Measurements from ENCODE around the gene CACNB4.
"Not testable (repeated sequence)": the region's sequence is repeated elsewhere in the genome, so short reads cannot be mapped to it uniquely, and the experiment has no call there.

CACNB4 gene

DNA sequence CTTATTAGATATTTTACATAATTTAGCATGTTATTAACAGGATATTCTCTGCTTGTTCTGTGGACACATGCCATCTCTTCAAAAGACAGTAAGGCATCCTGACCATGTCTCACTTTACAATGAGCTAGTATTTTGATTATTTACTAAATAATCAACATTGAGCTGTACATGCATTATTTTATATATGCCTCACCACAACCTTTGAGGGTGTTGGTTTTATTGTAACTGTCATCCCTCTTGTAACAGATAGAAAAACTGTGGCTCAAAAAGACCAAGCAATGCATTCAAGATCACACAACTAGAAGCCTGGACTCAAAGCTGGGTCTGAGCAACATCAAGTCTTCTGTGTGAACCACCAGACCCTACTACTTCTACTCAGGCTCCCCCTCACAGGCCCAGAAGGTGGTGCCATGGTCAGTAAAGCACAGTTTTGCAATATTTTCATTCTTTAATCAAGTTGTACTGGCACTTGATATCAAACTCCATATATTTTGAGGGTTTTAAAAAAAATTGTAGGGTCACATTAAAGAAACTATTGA, 165.5 kb downstream of the CACNB4 start:
- no peak for DNase-seq

DNA sequence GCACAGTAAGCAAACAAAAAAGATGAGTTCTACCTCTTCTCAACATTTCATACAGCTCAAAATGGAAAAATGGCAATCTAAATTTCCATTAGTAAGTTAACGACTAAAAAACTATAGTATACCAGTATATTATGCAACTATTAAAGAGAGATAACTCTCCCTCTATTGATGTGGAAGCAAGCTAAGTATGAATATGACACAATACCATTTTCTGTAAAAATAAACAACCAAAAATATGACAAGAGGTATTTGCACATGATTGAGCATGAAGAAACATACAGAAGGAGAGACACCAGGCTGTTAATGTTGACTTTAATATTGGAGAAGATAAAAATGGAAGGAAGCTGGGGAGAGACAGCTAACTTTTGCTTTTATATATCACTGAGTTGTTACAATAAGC, 167.1 kb downstream of the CACNB4 start:
- no peak for DNase-seq

DNA sequence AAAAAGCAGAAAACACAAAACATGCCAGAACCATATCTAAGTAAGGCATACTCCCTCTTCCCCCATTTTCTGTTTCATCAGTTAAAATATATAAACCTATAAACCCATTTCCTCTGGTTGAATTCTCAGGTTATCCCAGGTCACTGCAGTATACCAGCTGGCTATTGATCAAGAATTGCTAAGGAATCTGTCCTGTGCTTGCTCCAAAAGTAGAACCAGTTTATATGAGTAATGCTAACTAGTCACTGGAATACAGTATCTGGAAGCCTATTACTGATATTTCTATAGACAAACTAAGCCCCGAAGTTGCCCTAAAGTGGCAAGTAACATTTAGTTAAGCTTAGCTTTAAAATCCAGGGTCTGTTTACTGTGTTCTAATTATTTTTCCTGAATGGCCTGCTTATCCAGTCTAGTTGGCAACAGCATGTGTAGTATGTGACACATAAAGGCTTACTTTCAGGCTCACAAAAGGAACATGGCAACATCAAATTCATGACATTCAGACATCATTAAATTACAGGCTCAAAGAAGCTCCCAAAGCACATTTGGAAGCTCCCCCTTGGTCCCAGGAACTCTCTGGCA, 167.7 kb downstream of the CACNB4 start:
- no peak for DNase-seq

DNA sequence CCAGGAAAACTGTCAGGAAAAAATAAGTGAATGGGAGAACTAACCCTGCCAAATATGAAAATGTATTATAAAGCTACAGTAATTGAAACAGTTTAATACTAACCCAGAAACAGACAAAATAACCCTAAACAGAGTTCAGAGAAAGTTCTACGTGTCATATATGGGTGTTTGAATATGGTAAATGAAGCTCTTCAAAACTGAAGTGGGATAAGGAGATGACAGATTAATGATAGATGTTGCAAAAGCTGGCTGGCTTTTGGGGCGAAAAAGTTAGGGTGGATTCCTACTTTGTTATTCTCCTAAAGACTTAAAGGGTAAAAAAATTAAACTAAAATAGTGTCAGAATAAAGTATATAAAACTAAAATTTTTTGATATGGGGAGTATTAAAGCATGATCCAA, 168.8 kb downstream of the CACNB4 start:
- no peak for DNase-seq

DNA sequence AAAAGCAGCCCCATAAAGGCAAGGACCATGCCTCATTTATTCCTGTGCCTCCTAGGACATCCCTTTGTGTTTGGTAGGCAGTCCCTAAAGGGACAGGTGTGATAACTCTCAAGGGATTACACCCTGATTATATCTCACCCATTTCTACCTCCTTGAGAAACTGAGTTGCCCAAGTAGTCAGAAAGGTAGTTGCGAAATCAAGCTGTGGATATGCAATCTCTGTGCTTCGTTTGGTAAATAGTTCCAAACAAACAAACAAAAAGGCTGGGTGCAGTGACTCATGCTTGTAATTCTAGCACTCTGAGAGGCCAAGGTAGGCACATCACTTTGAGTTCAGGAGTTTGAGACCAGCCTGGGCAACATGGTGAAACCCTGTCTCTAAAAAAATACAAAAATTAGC, 170.5 kb downstream of the CACNB4 start:
- peak; percentile 4 for DNase-seq

DNA sequence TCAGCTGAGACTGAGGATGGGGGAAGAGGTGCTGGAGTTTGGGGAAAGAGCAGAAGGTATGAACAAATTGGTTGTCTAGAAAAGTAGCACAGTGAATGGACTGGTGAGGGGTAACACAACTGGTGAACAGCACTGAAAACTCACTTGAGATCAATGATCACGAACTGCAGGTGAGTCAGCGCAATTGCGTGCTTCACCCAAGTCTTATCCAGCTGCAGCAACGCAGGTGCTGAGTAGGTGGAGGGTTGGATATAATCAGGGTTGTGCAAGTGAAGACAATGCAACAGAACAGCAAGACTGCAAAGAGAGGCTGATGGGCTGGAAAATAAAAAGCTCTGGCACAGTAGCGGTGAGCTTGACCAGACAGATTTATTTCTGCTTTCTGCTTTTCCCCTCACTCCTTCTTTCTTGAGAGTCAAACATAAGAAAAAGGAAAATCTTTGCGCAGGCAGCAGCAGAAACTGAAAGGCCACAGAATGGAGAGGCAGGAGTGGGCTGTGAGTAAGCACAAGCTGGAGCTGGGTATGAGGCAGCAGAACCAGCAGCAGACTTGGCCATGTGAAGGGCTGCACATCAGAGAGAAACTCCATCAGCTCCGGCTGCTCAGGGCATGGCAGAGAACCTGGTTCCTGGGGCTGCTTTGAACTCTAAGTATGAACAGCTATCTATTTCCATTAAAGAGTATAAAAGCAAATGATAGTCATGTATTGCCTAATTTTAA, 171.2 kb downstream of the CACNB4 start:
- peak; percentile 59 for DNase-seq

DNA sequence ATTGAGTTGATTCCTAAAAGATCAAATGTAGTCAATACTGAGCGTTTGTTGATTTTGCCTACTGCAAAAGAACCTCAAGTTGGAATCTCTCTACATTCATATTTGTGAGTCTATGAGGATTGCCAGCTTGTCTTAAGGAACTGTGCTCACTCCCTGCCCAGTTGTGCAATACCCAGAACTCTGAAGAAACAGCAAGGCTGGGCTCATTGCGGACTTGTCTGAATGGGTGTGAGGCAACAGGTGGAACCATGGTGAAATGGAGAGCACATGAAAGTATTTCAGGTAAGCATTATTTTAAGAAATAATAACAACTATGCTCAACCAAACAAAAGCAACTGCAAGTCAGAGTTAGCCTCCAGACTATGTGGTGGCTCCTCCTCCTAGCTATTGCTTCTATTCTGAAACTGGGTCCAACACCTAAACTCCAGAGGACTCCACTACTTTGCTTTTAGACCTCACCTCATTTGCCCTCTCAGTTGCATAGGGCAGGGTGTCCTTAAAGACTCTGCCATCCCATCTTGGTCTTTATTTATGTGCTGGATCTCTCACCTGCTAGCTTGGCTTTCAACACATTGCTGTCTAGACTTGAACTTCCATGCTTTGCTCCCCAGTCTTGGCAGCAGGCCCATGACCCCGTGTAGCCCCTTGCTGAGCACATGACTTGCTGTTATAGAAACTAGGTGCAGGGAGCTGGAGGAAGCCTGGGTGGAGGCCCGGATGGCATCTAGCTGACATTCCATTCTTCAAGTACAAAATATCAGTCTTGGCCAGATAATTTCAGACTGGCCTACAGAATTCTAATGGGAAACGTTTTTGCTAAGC, 175.8 kb downstream of the CACNB4 start:
- no peak for DNase-seq

GRCh38 chr2:151919786-151920185, 179.1 kb downstream of the CACNB4 start:
- no peak for DNase-seq

DNA sequence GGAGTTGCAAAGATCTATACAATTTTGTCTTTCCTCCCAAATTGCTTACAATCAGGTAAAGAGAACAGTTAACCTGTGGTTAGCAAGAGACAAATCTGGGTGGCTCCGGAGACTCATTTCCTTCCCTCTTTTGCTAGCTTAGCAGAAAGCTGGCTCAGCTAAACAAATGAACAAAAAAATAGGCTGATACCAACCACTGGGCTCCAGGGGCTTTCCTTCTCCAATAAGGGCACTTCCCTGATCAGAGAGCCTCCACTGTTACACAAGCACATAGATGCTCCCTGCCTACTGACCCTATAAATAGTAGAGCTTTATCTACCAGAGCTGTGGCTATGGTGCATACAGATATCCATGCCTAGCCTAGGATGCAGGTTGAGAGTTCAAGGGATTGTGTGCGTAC, 180.5 kb downstream of the CACNB4 start:
- no peak for DNase-seq

DNA sequence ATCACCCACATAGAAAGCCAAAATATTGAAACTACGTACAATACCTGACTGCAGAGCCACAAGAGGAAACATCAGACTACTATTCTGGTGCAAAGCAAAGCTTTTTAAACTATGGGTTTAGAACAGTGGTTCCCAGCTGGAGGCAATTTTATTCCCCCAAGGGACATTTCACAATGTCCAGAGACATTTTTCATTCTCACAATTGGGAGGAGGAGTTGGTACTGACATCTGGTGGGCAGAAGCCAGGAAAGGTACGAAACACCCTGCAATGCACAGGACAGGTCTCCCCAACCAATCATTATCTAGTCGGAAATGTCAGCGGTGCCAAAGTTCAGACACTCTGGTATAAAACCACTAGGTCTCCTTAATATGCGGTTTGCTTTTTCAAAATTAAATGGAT, 182.2 kb downstream of the CACNB4 start:
- no peak for DNase-seq

GRCh38 chr2:151915629-151916025, 183.2 kb downstream of the CACNB4 start:
- not testable (repeated sequence) for DNase-seq

- no peak for DNase-seq
Measured at GRCh38 chr2:151914989-151915628, 183.7 kb downstream of the CACNB4 start.

GRCh38 chr2:151908204-151908882, 190.5 kb downstream of the CACNB4 start:
- no peak for DNase-seq

DNA sequence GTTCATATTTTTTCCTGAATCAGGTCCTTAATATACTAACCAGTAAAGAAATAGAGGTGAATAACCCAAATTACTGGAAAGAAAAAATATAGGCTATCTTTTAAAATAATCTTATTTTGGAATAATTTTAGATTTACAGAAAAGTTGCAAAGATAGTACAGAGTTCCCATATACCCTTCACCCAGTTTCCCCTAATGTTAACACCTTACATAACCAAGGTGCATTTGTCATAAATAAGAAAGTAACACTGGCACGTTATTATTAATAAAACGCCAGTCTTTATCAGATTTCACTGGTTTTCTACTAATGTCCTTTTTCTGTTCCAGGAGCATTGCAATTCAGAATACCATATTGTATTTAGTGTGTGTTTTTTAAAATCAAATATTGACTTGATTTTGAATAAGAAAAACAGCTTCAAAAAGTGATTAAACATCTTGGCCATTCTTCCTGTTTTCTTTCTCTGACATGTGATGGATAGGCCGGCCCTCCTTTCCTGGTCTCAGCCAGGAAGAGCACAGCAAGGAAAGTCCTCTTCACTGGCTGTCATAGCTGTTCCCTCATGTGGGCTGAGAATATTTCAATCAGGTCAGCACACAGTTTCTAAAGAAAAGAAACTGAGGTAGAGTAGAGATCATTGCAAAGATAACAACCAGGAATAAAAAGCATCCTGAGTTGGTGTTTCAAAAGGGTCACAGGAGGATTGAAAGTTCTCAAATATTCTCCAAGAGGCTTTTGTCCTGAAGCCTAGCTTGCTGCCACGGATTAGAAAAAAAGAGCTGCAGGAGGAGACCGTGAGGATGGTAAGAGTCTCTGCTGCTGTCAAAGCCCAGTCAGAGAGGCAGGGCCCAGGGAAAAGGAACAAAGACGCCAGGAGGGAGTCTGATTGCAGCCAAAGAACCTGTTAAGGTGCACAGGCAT, 191.3 kb downstream of the CACNB4 start:
- DNase-seq, result no peak

GRCh38 chr2:151906633-151906998, 192.2 kb downstream of the CACNB4 start:
- no peak for DNase-seq

GRCh38 chr2:151905963-151906632, 192.7 kb downstream of the CACNB4 start:
- no peak for DNase-seq

- DNase-seq, result no peak
Measured at GRCh38 chr2:151904807-151905206, 194.0 kb downstream of the CACNB4 start.

- no peak for DNase-seq
Measured at GRCh38 chr2:151904021-151904420, 194.8 kb downstream of the CACNB4 start.

GRCh38 chr2:151902829-151903228, 196.0 kb downstream of the CACNB4 start:
- DNase-seq, result no peak

DNA sequence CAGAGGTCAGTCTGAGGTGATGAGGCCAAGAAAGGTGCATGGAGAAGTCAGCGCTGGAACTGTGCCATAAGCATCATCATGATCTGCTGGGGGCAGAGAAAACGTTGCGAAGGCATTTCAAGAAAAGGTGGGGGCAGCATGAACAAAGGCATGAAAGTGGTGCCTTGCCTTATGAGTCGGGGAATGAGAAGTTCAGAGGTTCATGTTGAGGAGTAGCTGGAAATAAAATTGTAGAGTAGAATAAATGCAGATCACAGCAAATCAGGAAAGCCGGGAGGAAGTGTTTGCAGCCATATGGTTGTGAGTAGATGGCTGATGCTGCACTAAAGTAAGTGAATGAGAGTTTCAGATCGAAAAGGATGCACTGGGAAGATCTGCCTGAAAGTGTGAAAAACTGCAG, 198.5 kb downstream of the CACNB4 start:
- DNase-seq, result no peak

DNA sequence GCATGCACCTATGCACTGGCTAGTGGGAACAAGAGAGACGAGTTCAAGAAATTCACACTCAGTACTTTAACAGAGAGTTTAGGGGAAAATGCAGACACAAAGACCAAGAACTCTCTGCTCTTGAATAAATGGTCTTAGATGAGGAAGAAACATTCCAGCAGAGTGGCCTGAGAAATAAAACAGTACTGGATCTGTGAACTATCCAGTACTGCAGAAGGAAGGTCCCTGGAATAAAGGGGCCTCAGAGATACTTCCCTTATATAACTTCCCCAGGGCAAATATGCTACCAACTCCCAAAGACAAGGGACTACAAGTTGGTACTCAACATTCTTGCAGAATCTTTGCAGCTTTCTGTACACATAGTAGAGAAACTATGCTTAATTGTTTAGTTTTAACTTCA, 199.7 kb downstream of the CACNB4 start:
- no peak for DNase-seq

All from NCI-H510A treated with DMSO at 0.1 percent for 48 hours (cell line).